ENCODE measurements around the gene WNT2B.

The WNT2B gene

DNA sequence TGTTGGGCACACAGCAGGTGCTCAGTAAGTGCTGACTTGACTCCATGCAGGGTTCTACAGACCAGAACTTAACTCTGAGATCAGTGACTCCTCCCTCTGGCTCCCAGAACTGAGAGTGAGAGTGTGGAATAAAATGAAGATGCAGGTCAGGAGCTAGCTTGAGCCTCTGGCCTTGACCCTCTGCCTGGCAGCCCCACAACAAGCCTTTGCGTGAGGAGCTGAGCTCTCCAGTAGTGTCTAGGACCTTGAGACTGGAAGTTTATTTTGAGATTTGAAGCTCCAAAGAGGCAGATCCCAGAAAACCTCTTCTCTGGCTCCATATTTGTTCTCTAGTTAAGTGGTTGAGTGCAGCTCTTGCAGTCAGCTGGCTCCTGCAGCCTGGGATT lies 3.4 kb upstream of the WNT2B start:
- DNase-seq: no peak

DNA sequence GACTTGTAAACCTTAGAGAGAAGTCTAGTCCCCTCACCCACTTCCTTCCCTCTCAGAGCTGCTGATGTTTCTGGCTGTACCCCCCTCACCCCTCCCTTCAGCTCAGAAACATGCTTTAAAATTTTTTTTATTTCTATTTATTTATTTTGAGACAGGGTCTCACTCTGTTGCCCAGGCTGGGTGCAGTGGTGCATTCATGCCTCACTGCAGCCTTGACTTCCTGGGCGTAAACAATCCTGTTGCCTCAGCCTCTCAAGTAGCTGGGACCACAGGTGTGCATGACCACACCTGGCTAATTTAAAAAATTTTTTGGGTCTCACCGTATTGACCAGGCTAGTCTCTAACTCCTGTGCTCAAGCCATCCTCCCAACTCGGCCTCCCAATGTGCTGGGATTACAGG lies 2.9 kb upstream of the WNT2B start:
- DNase-seq: no peak

DNA sequence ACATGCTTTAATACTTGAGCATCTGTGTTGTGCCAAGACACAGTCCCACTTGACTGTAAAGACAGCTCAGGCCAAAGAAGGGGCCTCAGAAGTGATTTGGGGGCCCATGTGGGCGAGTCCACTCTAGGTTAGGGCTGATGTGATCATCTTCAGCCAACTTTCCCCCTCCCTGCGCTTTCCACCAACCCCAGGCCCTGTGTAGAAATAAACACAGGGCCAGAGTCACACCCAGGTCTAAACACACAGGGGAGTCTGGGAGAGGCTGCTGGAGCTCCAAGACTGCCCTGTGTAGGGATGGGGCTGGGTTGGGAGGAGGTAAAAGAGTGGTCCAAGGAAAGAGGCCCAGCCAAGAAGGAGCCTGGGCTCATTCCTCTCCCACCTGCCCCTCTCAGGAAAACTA lies 2.5 kb upstream of the WNT2B start:
- DNase-seq: no peak

DNA sequence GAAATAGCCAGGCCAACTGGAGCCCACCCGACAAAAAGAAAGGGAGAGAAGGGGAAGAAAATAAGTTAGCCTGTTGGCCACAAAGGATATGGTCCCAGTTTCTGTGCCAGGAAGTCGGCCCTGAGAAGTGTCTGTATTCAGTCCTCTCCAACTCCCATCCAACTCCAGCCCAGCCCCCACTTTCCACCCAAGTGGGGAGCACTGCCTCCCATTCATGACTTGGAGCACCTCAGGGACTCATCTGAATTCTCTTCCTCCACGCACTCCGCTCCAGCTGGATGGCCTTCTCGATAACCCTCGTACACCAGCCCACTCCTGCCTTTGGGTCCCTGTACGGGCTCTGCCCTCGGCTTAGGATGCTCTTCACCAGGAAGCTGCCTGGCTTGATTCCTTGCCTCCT lies 2.0 kb upstream of the WNT2B start:
- DNase-seq: no peak

DNA sequence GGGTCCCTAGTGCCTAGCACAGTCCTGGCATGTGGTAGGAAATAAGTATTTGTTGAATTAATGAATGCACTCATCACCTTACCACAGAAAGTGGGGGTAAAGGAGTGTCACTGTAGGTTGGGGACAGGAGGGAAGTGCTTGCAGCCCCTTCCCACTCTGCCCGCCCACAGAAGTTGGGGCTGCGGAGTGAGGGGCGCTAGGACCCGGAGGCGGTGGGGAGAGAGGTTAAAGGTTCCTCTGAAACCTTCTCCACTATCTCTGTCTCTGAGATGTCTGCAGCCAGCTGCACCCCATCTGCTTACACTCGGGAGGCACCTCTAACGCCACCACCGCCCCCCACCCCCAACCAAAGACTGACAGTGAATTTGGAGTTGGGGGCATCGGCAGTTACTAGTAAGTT lies 1.4 kb upstream of the WNT2B start:
- no peak for DNase-seq

DNA sequence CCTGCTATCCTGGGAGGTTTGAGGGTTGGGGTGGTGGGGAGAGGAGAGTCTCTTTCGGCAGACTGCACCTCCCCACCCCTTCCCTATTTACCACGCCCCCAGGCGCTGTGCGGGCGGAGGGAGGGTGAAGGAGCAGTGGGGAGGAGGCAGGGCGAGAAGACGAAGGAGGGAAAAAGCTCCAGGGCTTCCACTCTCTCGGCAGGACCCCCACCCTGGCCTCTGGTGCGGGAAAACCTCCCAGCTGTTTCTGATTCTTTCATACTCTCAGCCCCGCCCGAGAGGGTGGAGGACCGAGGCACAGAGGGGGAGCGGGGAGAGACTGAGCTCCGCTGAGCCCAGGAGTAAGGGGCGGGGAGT lies 866 bp upstream of the WNT2B start:
- DNase-seq: peak; percentile 27

GRCh38 chr1:112509005-112509659 lies 367 bp downstream of the WNT2B start:
- DNase-seq: no peak

- no peak for DNase-seq
Observed at GRCh38 chr1:112509660-112510178, 954 bp downstream of the WNT2B start.

DNA sequence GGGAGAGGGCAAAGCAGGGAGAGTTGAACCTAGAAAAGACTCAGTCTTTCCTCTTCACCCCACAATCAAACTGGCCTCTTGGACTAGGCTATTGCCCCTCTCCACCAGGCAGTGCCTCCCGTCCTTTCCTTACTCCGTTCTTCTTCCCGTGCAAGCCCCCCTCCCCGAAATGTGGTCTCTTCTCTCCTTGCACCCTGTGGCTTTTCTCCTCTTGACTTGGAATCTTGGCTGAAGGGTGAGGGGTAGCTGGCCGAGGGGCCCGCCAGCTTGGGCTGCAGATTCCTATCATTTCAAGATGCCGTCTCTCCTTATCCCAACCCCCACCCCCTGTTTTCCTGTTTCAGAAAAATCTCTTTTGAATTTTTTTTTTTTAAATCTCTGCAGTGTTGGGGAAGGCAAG lies 1.6 kb downstream of the WNT2B start:
- DNase-seq: no peak

- DNase-seq: no peak
Observed at GRCh38 chr1:112511897-112512296, 3.1 kb downstream of the WNT2B start.

GRCh38 chr1:112513112-112513870 lies 4.5 kb downstream of the WNT2B start:
- no peak for DNase-seq

DNA sequence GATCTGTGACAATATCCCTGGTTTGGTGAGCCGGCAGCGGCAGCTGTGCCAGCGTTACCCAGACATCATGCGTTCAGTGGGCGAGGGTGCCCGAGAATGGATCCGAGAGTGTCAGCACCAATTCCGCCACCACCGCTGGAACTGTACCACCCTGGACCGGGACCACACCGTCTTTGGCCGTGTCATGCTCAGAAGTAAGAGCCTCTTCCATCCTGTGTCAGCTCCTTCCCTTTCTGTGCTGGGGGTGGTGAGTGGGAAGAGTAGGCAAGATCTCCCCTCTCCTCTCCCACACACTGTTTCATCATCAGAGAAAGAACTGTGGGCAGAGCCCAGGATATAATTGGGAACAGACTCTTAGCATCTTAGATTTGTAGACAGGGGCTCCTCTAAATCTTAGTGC lies 6.1 kb downstream of the WNT2B start:
- no peak for DNase-seq

GRCh38 chr1:112515311-112516009 lies 6.7 kb downstream of the WNT2B start:
- DNase-seq: no peak

- DNase-seq: no peak
Observed at GRCh38 chr1:112516141-112516540, 7.4 kb downstream of the WNT2B start.

DNA sequence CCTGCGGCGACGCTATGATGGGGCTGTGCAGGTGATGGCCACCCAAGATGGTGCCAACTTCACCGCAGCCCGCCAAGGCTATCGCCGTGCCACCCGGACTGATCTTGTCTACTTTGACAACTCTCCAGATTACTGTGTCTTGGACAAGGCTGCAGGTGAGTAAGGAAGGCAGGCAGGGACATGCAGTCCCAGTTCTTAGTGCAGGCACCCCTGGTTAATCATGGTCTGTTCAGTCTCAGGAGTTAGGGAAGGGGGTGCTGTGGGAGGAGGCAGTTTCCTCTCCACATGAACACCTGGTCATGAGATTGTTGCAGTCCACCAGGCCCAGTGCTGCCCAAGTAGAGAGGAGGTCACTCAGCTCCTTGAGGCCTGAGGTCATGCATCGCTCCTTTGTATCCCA lies 8.5 kb downstream of the WNT2B start:
- DNase-seq: no peak

- no peak for DNase-seq
Observed at GRCh38 chr1:112517646-112518045, 8.9 kb downstream of the WNT2B start.

- DNase-seq: no peak
Observed at GRCh38 chr1:112518186-112518585, 9.4 kb downstream of the WNT2B start.

- DNase-seq: no peak
Observed at GRCh38 chr1:112520166-112520565, 11.4 kb downstream of the WNT2B start.

DNA sequence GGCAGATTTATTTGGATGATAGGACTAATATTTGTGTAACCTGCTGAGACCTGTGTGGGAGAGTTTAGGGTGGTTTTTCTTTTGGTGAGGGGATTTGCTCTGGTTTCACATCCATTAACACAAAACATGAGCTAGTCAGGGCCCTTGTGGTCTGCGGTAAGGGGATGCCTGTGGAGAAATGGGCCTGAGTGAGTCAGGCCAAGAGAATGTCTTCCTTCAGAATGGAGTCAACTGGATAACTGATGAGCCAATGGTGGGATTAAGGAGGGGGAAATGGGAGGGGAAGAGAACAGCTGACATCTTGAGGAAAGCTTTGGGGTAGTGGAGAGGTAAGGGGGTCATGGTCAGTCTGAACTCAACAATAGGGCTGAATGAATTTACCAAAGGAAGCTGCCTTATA lies 13.9 kb downstream of the WNT2B start:
- no peak for DNase-seq

GRCh38 chr1:112524251-112524650 lies 15.5 kb downstream of the WNT2B start:
- no peak for DNase-seq

DNA sequence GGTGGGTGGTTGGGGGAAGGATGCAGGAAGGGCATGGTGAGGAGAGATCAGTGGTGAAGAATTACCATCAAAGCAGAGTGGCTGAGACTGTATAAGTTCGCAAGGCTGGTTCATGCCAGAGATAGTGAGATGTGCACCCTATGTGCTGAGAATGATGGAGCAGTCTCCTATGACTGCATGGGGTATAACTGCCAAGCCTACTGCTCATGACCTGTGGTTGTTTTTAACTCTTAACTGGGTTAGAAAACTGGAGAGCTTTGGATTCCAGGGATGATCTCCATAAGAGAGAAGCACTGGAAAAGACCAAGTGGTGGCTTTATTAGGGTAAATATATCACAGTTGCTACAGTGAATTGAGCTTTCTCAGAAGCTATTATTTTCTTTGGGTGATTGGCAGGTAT lies 16.2 kb downstream of the WNT2B start:
- no peak for DNase-seq

GRCh38 chr1:112527266-112528010 lies 18.7 kb downstream of the WNT2B start:
- no peak for DNase-seq

DNA sequence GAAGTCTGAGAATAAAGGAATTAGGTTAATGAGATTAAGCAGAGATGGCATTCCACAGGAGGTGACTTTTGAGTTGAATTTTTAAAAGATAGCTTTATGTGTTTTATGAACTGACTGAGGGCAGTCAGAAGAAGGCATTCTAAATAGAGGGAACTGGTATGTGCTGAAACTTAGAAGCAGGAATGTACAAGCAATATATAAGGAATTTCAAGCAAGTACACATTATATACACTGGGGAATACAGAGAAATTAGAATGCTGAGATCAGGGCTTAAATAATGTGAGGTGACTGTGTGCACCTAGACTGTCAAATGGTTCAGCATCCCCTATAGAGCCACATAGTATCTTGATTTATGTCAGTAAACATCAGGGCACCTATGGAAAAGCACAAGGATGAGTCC lies 19.3 kb downstream of the WNT2B start:
- no peak for DNase-seq
